Astrocyte of the spinal cord (primary cell): ENCODE results near the gene CS.

ENCODE experiments used
- DNase-seq: peaks from one replicate; pipeline ENCODE4 v3.0.0; 2011; ENCODE audit warnings: low read depth, low spot score
- H3K4me3 ChIP-seq: 2 replicates; pipeline ENCODE4 v1.5.1; 2011; ENCODE audit warnings: low read depth, mild to moderate bottlenecking, low read length, moderate library complexity
- CTCF ChIP-seq: IDR thresholded peaks from 2 replicates; pipeline ENCODE4 v1.5.1; 2012; ENCODE audit warnings: low read depth, mild to moderate bottlenecking, low read length, inconsistent platforms
- in situ Hi-C: cut with HindIII; loops from 2 replicates; pipeline ENCODE4 v1.10.0; 2017; ENCODE audit warnings: low sequenced_read_pairs

CS gene

GRCh38 chr12:56307221-56307965 lies 7.3 kb upstream of the CS start:
- in situ Hi-C loops: no loop called here
- DNase-seq: no peak
- TF ChIP-seq CTCF: no peak
- H3K4me3 ChIP-seq: no peak overlapping the region

GRCh38 chr12:56304872-56305590 lies 4.9 kb upstream of the CS start:
- DNase-seq: no peak
- no peak overlapping the region for H3K4me3 ChIP-seq
- no peak for TF ChIP-seq CTCF
- in situ Hi-C loops: no loop called here

GRCh38 chr12:56304276-56304675 lies 4.1 kb upstream of the CS start:
- DNase-seq: no peak
- TF ChIP-seq CTCF: no peak
- no peak overlapping the region for H3K4me3 ChIP-seq
- in situ Hi-C loops: no loop called here

- no peak for DNase-seq
- H3K4me3 ChIP-seq: peak overlapping the region; percentile 95
- in situ Hi-C loops: no loop called here
- no peak for TF ChIP-seq CTCF
Observed at GRCh38 chr12:56300644-56301464, 724 bp upstream of the CS start.

GRCh38 chr12:56299308-56299852 lies 750 bp downstream of the CS start:
- TF ChIP-seq CTCF: no peak
- in situ Hi-C loops: no loop called here
- H3K4me3 ChIP-seq: peak overlapping the region; percentile 95
- no peak for DNase-seq

GRCh38 chr12:56298828-56299227 lies 1.3 kb downstream of the CS start:
- in situ Hi-C loops: no loop called here
- TF ChIP-seq CTCF: no peak
- no peak for DNase-seq
- peak overlapping the region; percentile 95 for H3K4me3 ChIP-seq
